ENCODE measurements around the gene MYO15B.

- TF ChIP-seq CTCF (IDR thresholded peaks at IDR 0.05; ENCODE audit: low read length) (no peak), EZH2 (IDR thresholded peaks at IDR 0.05; ENCODE audit: borderline replicate concordance, low read length) (no peak)
These were observed 37.2 kb downstream of the MYO15B start for GRCh38 chr17:75624714-75625345.
